Keratinocyte (primary cell): ENCODE measurements around the gene SERPINE1.

Source experiments
- CTCF ChIP-seq, 3 experiments: IDR thresholded peaks in 1 of 3; conservative IDR thresholded peaks in 1 of 3; optimal IDR thresholded peaks in 1 of 3; 2 replicates in 2 of 3; 3 replicates in 1 of 3; pipeline versions ENCODE3 to v1.5.1; 2011; ENCODE audit warnings: low read length in 3 of 3, mild to moderate bottlenecking in 3 of 3, moderate library complexity in 2 of 3, control low read depth in 1 of 3, inconsistent platforms in 1 of 3; ENCODE audit not compliant: insufficient read depth in 2 of 3; ENCODE audit errors: extremely low read depth in 1 of 3
- EZH2 ChIP-seq: IDR thresholded peaks from one replicate; pipeline ENCODE4 v1.6.1; 2012; ENCODE audit warnings: inconsistent platforms, mild to moderate bottlenecking, low read length, moderate library complexity

- TF ChIP-seq CTCF (optimal IDR thresholded peaks at IDR 0.05 in 1 of 3, IDR thresholded peaks at IDR 0.05 in 1 of 3, conservative IDR thresholded peaks at IDR 0.05 in 1 of 3; ENCODE audit: extremely low read depth in 1 of 3, insufficient read depth in 2 of 3, low read length in 3 of 3) = no peak
- TF ChIP-seq EZH2 = no peak
Measured at GRCh38 chr7:101106386-101106785, 20.5 kb upstream of the SERPINE1 start.
